GM12801 (cell line): ENCODE measurements around the gene ELAVL1.

Experiments
- CTCF ChIP-seq: IDR thresholded peaks from one replicate; pipeline ENCODE4 v1.5.1; 2011; ENCODE audit warnings: control low read depth; ENCODE audit not compliant: insufficient read length; ENCODE audit errors: extremely low read depth

Gene ELAVL1

GRCh38 chr19:7973883-7974282, 31.6 kb downstream of the ELAVL1 start:
- TF ChIP-seq CTCF = no peak

- no peak for TF ChIP-seq CTCF
Measured at GRCh38 chr19:7971553-7972520, 33.6 kb downstream of the ELAVL1 start.

GRCh38 chr19:7970716-7971448, 34.6 kb downstream of the ELAVL1 start:
- TF ChIP-seq CTCF = no peak

GRCh38 chr19:7969555-7969939, 35.9 kb downstream of the ELAVL1 start:
- no peak for TF ChIP-seq CTCF

GRCh38 chr19:7968796-7969554, 36.5 kb downstream of the ELAVL1 start:
- TF ChIP-seq CTCF = no peak

GRCh38 chr19:7968008-7968795, 37.2 kb downstream of the ELAVL1 start:
- TF ChIP-seq CTCF = no peak
